HEK293T (cell line): Measurements from ENCODE around the gene PPIL6.

Source experiments
- ARNT ChIP-seq: fragments of 450-650 bp; IDR thresholded peaks from 2 replicates; pipeline ENCODE4 v1.6.1; 2017; ENCODE audit warnings: mild to moderate bottlenecking
- BHLHE40 ChIP-seq: fragments of 450-650 bp; IDR thresholded peaks from 2 replicates; pipeline ENCODE4 v1.6.1; 2016; ENCODE audit warnings: mild to moderate bottlenecking, moderate library complexity, borderline replicate concordance
- ELF4 ChIP-seq: fragments of 450-650 bp; IDR thresholded peaks from 2 replicates; pipeline ENCODE4 v1.6.1; 2017; ENCODE audit warnings: antibody characterized with exemption
- FOXK2 ChIP-seq: fragments of 450-650 bp; IDR thresholded peaks from 2 replicates; pipeline ENCODE4 v1.6.1; 2016; ENCODE audit warnings: mild to moderate bottlenecking
- FOXM1 ChIP-seq: fragments of 450-650 bp; IDR thresholded peaks from 2 replicates; pipeline ENCODE4 v1.6.1; 2017; ENCODE audit warnings: mild to moderate bottlenecking, borderline replicate concordance
- LEF1 ChIP-seq: fragments of 450-650 bp; IDR thresholded peaks from 2 replicates; pipeline ENCODE4 v1.6.1; 2017; ENCODE audit warnings: mild to moderate bottlenecking, borderline replicate concordance
- SP1 ChIP-seq: fragments of 450-650 bp; IDR thresholded peaks from 2 replicates; pipeline ENCODE4 v1.6.1; 2017
- SUZ12 ChIP-seq: fragments of 450-650 bp; IDR thresholded peaks from 2 replicates; pipeline ENCODE4 v1.6.1; 2016; ENCODE audit warnings: mild to moderate bottlenecking
- TARDBP ChIP-seq: fragments of 450-650 bp; IDR thresholded peaks from 2 replicates; pipeline ENCODE4 v1.6.1; 2016
- ZNF384 ChIP-seq: fragments of 450-650 bp; IDR thresholded peaks from 2 replicates; pipeline ENCODE4 v1.6.1; 2016
- TF ChIP-seq, protein P1 (sequence below): fragments of 450-650 bp; IDR thresholded peaks from 2 replicates; pipeline ENCODE4 v1.6.1; 2016

DNA sequence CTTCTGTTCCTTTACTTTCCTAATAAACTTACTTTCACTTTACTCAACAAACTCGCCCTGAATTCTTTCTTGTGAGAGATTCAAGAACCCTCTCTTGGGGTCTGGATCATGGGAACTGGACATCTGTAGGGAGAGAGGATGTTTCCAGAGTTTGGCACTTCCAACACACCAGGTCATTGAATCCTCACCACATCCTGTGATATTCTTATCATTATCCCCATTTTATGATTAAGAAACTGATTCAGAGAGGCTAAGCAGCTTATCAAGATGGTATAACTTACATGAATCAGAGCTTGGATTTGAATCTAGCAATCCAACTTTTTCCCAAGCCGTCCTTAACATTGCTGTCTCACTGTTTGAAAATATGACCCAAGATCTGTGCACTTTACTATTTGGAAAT is 15.5 kb downstream of the PPIL6 start:
- TF ChIP-seq ARNT (no peak), FOXM1 (no peak), ELF4 (no peak), FOXK2 (no peak), TARDBP (no peak), LEF1 (no peak), SP1 (no peak), SUZ12 (no peak), BHLHE40 (no peak), ZNF384 (no peak)
- TF ChIP-seq, protein P1, sequence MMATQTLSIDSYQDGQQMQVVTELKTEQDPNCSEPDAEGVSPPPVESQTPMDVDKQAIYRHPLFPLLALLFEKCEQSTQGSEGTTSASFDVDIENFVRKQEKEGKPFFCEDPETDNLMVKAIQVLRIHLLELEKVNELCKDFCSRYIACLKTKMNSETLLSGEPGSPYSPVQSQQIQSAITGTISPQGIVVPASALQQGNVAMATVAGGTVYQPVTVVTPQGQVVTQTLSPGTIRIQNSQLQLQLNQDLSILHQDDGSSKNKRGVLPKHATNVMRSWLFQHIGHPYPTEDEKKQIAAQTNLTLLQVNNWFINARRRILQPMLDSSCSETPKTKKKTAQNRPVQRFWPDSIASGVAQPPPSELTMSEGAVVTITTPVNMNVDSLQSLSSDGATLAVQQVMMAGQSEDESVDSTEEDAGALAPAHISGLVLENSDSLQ = no peak
